Measurements from ENCODE around the gene LPCAT1.
"Not testable (repeated sequence)": the region's sequence is repeated elsewhere in the genome, so short reads cannot be mapped to it uniquely, and the experiment has no call there.

The LPCAT1 gene

DNA sequence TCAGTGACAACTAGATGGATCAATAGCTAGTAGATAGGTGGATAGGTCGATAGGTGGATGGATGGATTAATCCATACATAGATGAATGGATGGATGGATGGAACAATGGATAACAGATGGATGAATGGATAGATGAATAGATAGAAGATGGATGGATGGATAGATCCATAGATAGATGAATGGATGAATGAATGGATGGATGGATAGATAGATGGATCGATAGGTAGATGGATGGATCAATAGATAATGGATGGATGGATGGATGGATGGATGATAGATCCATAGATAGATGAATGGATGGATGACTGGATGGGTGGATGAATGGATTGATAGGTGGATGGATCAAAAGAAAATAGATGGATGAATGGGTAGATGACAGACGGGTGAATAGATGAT lies 83.7 kb downstream of the LPCAT1 start:
- DNase-seq, result no peak

DNA sequence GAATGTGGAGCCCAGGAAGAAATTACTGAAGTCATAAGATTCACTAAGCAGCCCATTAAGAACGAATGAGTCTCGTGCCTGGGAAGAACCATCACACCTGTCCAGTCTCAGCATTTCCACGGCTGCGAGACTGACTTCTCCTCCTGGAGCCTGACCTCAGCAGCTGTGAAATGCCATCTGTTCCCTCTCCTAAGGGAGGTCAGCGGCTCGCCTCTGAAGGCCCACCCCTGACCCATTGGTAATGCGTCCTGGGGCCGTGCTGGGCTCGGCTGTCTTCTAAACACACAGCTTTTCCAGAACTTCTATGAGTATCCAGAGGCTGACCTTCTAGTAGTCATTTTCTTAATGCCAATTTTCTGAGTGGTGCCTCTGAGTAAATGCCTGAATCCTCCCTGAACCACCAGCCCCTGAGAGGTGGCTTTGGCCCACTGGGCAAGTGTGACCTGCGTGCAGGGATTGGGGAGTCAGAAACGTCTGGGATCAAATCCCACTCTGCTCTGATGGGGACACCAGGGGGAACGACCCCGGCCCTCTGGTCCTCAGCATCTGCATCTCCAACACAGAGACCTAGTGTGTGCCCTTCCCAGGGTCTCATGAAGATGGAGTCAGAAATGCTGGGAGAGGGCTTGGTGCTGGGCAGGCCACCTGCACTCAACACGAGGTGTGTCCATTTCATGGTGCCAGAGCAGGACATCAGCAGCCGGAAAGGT lies 84.2 kb downstream of the LPCAT1 start:
- no peak for DNase-seq

DNA sequence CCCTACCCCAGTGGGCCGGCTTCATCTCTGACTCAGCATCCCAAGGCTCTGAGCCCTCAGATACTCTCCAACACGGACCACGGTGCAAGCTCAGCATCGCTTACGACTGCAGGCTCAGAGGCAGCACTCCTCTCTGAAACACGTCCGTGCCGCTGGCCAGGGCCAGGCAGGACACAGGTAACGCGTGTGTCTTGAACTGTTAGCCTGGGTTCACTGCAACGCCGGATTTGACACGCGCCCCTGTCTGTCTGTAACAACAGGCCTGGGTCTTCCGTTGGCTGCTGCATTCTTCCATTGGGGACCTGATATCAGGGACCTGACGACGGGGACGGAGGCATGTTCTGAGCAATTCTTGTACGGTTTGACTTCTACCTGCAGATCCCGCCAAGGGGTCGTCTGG lies 84.9 kb downstream of the LPCAT1 start:
- no peak for DNase-seq

DNA sequence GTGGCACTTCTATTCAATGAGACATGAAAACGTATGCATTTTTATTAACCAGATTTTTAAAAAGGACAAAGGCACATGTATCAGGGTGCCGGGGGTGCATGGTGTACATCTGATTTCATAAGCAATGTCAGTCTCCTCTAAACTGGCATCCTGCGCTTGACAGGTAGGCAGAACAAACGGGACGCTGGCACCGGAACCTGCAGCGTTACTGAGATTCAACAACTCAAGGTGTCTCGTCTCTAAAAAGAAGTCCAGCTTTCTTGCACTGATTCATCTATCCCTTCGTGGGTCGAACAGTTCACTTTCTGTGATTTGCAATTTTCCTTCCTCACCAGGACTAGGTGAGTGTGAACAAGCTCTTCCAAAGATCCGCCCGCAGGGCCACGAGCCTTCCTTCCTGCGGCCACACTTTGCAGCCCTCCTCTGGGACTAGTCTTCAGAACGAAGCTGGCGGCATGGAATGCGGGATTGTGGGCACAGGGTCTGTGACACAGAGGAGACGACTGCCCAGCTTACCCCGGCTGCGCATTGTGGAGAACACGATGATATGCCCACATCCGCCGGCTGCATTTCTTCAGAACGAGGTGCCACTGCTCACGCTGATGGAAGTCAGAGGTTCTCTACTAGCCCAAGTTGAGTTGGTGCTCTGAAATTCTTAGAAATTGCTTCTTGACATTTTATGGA lies 85.7 kb downstream of the LPCAT1 start:
- DNase-seq, result no peak

DNA sequence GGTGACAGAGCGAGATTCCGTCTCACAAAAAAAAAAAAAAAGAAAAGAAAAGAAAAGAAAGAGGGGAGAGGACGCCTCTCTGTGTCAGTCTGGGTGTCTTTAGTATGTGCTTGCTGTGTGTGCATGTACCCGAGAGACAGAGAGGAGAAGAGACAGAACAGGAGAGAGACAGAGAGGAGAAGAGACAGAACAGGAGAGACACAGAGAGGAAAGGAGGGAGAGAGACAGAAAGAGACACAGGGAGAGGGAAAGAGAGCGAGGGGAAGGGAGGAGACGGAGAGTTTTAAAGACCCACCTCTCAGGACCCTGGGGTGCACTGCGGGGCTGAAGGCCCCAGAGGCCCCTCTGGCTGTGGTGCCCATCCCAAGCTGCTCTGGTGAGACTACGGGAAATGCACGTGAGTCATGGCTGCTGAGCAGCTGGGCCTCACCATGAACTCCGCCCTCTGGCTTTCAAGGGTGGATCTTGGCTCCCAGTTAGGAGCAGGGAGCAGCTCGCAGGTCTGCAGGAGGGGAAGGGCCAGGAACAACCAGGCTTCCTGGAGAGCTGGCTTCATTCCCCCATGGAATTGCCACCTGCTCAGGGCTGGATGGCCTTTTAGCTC lies 86.4 kb downstream of the LPCAT1 start:
- DNase-seq, result peak; percentile 33 to 71 (median 54)

DNA sequence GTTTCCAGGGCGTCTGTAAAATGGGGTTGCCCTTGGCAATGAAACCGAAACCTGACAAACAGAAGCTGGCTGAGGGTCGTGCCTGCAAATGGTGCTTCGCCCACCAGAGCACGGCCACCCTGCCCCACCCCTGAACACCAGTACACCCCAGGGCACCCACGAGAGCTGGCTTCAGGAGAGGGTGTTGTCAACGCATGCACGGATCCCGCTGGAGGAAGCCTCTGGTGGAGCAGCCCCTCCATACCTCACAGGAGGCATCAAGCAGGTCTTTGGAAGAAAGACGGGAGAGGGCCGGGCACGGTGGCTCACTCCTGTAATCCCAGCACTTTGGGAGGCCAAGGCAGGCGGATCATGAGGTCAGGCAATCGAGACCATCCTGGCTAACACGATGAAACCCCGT lies 87.1 kb downstream of the LPCAT1 start:
- DNase-seq, result no peak

DNA sequence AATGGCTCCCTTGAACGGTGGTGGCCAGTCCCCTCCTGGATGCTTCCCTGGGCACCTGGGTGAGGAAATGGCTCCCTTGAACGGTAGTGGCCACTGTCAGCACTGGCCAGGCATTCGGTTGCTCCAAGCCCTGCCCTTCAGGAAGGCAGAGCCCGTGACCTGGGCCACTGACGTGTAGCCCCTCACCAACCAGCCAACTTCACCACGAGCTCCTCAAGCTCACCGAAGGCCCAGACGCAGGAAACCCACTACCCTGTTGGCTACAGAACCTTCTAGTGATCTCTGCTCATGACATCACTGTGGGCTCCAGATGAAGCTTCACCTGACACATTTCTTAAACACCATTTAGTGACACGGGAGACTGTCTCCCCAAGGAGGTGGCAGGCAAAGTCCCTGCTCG lies 87.7 kb downstream of the LPCAT1 start:
- no peak for DNase-seq

DNA sequence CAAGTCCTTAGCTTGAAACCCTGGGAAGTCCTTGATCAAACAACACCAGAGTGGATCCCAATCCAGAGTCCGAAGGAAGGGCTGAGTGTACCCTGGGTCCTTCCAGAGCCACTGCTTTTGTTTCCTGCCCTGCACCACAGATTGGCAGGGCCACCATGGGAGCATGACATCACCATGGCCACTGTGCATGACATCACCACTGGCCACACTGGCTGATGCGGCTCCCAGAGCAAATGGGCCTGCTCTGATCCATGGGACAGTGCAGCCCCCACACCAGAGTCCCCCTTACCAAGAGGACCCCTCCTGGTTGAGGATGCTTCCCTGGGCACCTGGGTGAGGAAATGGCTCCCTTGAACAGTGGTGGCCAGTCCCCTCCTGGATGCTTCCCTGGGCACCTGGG lies 88.4 kb downstream of the LPCAT1 start:
- no peak for DNase-seq

DNA sequence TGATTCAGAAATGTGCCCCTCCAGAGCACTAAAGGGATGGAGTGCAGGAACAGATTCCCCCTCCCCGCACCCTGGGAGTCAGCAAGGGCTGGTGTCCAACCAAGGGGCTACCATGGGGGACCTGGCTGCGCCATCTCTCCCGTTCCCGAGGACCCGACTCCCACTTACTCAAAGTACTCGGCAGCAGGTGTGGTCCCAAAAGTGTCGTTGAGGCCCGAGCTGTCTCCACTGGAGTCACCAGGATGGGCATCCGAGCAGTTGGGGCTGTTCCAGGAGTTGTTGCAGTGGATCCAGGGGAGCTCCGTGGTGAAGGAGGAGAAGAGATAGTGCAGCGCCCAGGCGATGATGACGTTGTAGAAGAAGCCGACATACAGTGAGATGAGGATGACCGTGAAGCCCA lies 91.5 kb downstream of the LPCAT1 start:
- DNase-seq, result no peak

DNA sequence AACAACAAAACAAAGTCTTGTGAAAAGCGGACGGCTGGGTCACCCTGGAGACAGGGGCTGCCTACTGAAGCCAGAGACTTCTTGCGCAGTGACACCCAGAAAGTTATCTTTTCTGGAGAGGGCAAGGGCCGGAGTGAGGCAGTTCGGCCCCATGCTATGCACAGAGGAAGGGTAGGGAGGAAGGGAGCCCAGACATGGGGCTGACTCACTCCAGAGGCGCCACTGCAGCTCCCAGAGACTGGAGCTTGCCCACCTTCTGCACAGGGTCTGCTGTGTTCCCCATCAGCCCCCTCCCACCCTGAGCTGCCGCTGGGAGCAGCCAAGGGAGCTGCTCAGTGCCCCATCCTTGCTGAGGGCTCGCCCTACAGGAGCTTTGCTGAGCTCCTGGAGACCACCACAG lies 91.9 kb downstream of the LPCAT1 start:
- no peak for DNase-seq

DNA sequence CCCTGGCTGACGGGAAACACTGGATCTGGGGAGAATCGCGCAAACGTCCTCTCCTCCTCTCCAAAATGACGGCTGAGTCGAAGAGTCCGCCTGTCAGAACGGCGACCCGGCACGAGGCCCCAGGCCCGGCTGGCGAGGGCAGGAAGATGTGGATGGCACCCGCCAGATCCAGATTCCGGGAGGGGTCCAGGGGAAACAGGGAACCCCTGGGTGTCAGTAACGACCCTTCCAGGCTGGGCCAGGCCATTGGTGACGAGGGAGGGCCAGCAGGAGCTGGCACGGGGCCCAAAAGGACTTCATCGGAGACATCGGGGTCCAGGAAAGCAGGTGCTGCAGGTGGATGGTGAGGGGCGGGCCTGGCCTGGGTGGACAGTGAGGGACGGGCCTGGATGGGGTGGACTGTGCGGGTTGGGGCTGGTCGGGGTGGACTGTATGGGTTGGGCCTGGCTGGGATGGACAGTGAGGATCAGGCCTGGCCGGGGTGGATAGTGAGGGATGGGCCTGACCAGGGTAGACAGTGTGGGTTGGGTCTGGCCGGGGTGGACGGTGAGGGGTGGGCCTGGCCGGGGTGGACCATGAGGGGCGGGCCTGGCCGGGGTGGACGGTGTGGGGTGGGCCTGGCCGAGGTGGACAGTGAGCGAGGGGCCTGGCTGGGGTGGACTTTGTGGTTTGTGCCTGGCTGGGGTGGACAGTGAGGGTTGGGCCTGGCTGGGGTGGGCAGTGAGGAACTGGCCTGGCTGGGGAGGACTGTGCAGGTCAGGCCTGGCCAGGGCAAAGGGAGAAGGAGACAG lies 92.5 kb downstream of the LPCAT1 start:
- no peak for DNase-seq

DNA sequence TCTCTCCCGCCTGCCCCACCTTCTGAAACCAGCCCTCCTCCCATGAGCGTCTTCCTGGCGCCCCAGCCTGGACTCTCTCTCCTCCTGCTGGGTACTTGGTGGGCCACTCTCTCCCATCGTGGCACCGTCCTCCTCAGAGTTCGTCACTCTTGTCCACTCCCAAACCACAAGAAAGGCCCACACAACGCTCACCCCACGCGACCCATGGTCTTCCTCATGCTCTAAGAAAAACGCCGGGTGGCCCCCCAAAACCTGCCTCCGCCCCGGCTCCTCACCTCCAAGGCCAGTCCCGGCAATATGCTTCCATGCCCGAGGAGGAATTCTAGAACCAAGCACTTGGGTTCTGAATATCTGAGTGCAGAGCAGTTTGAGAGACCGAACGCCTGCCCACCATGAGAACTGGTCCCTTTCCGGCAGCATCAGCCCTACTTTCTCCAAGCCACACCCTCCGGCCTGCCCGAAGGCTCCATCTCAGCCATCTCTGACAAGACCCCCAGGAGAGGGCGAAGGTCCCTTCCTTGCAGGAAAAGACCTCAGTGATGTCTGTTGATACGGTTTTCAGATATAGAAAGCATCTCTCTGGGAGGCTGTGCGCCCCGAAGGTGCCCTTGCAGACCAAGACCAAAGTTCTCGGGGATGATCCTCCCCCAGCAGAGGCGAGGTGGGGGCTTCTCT lies 93.5 kb downstream of the LPCAT1 start:
- no peak for DNase-seq

DNA sequence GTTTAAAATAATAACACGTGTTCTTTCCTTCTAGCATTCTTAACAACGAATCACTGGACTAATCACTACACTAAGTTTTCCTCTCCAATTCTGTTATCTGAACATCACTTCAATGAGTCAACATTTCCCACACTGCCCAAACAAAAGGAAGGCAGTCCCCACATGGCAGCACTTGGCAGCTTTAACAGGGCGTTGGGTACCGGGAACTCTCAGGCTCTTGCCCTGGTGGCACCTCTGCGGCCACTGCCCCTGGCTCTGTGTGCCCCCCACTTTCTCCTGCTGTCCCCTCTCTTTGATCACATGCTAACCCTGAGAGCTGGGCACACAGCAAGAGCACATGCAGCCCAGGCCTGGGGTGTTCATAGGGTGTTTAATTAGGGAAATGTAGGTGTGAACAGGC lies 94.3 kb downstream of the LPCAT1 start:
- no peak for DNase-seq

DNA sequence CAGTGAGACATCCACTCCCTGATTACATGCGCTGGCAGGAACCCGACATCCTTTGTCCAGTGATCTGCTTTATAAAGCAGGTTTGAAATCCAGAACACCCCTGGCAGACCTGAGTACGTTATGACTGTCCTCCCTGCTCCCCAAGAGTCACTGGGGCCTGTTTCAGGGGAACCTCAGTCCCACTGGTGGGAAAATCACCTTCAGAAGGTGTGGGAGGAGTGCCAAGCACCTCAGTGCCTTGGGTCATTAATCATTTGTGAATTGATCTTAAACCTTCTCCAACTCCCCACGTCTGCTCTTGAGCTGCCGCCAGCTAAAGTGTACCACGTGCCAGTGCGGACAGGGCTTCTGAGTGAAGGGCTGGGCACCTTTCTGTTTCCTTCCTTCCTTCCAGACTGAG lies 94.7 kb downstream of the LPCAT1 start:
- DNase-seq, result peak in 1 of 3 experiments; percentile 73

DNA sequence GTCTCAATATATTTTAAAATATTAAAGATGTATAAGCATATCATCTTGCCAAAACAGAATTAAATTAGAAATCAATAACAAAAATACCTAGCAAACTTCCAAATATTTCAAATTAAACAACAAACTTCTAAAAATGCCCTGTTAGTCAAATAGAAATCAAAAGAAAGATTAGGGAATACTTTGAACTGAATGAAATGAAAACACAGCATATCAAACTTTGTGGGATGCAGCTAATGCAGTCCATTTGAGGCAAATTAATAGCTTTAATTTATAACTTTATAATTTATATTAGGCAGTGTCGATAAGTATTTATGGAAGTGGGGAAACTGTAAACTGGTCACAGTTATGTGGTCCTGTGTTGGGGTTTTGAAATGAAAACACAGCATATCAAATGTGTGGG lies 95.7 kb downstream of the LPCAT1 start:
- DNase-seq, result no peak

DNA sequence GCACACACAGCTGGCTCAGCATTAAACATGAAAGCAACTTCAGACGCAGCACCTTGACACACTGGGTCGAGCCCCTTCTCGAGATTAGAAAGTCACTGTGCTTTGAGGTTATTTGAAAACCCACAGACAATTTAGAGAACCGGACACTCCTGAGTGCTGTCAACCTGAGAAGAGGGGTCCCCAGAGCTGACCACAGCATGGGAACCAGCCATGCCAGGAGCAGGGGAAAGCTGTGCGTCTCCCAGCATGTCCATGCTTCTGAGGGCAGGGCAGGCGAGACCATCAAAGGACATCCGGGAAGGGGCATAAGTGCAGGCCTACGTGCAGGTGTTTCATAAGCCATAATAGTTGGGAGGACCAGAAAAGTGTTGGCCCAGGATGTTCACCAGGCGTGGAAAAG lies 99.0 kb downstream of the LPCAT1 start:
- DNase-seq, result no peak

DNA sequence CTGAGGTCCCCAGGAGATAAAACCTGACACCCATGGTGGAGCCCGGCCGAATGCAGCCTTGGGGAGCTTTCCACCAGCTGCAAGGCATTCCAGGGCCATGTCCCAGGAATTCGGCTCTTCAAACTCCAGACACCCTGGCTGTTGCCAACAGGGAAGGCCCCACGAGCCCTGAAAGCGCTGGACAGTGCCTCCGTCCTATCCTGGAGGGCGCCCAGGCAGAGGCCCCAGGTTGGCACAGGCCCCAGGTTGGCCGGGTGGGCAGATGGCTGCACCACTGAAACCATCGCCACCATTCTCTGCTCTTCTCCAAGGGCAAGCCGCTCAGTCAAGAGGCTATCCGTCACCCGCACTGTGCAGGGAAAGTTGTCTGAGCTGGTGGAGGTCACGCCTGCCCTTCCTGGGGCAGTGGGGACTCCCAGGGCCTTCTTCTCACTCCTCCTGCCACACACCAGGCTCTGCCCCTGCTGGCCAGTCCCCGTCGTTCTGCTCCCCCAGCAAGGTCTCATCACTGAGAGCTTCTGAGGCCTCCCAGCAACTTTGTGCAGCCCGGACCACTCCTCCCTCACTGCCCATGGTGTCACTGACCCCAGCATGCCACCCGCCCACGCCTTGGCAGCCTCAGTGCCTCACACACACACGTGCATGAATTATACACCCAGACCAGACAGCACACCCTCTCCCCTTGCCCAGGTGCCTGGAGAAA lies 99.7 kb downstream of the LPCAT1 start:
- DNase-seq, result no peak

DNA sequence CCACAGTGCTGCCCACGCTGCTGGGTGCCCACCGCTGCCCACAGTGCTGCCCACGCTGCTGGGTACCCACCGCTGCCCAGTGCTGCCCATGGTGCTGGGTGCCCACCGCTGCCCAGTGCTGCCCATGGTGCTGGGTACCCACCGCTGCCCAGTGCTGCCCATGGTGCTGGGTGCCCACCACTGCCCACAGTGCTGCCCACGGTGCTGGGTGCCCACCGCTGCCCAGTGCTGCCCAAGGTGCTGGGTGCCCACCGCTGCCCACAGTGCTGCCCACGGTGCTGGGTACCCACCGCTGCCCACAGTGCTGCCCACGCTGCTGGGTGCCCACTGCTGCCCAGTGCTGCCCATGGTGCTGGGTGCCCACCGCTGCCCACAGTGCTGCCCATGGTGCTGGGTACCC lies 101.2 kb downstream of the LPCAT1 start:
- not testable (repeated sequence) for DNase-seq

DNA sequence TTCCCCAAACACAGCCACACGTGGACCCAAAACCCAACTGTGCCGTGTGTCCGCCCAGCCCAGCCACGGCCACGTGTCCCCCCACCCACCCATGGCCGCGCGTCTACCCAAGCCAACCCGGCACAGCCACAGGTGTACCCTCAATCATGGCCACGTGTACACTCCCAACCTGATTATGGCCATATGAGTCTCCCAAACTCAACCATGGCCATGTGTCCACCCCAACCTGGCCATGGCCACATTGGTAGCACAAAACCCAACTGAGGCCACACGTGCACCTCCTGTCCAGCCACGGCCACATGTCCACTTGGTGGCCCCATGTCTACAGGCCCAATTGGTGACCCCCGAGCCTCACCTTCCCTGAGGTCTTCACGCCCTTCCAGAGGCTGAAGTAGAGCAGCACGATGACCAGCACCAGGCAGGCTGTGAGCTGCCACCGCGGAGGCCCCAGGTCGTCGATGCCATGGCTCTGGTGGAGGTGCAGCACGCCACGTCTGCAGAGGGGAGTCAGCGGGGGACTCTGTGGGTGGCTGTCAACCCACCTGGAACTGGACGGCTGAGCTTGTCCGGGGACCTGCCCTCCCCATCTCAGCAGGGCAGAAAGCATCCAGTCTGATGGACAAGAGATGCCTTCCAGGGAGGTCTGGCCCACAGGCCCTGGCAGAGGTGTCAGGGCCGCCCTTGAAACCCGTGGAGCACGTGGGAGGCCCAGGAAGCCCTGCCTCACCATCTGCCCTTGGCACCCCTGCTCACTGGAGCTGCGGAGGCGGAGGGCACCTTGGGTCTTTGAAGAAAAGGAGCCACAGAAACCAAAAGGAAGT lies 102.0 kb downstream of the LPCAT1 start:
- no peak for DNase-seq

DNA sequence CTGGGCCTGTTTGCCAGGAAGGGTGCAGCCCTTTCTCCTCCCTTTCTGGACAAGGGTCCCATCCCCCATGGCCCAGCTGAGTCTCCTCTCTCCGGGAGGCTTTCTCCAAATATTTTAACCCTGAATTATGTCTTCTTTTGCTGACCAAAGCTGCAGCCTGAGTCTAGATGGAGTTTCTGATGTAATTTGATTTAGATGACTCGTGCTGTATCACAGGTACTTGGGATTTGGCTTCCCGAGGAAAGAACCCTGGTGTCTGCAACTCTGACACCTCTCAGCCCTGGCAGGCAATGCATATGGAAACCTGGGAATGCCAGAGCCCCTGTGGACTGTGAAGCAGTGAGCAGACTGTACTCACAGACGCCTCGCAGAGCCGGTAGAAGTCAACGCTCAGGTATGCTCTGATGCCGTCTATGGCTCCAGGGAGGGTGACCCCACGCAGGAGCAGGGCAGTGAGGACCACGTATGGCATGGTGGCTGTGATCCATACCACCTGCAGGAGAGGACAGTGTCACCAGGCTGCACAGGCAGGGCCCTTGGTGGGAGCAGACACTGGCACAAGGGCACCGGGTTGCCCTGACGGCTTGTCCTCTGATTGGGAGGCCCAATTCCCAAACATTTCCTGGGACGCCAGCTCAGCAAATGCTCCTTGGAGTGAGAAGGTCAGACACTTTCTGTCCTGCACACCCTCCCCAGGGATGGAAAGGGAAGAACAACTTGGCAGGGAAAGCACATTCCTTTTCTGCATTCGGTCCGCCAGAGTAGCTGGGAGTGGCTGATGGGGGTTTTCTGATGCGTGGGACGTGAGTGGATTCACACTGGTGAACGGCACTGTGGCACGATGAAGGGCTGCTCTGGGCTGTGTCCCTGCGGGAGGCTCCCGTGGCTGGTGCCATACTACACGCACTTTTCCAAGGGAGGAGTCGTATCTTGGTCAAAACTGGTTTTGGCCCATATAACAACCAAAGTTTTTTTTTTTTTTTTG lies 103.3 kb downstream of the LPCAT1 start:
- no peak for DNase-seq
